CD4-positive, alpha-beta T cell treated with Interleukin-2 at 100 ng/mL for 4 hours (primary cell): ENCODE results near the gene GPALPP1.
"Not testable (repeated sequence)": the region's sequence is repeated elsewhere in the genome, so short reads cannot be mapped to it uniquely, and the experiment has no call there.

Experiments
- DNase-seq: peaks from one replicate; pipeline ENCODE4 v3.0.0-alpha.2; 2020; ENCODE audit warnings: low spot score

Gene GPALPP1

GRCh38 chr13:44989071-44989889 is at the start of gene GPALPP1, which contains the start of gene NUFIP1:
Gene GPALPP1 (plus strand): TSS chr13:44989538. CDS start chr13:44989655, 117 bp downstream.
Gene NUFIP1 (minus strand): TSS chr13:44989471. CDS start chr13:44989436, 35 bp downstream.
- DNase-seq: peak; percentile 91

GRCh38 chr13:44943411-44943810 is 45.9 kb upstream of the GPALPP1 start:
- not testable (repeated sequence) for DNase-seq

GRCh38 chr13:44951184-44951583 is 38.2 kb upstream of the GPALPP1 start:
- no peak for DNase-seq

GRCh38 chr13:44952671-44953070 is 36.7 kb upstream of the GPALPP1 start:
- no peak for DNase-seq

GRCh38 chr13:44954224-44954623 is 35.1 kb upstream of the GPALPP1 start:
- DNase-seq: no peak

GRCh38 chr13:44955406-44955805 is 33.9 kb upstream of the GPALPP1 start:
- DNase-seq: no peak

- no peak for DNase-seq
Measured at GRCh38 chr13:44961997-44962396, 27.3 kb upstream of the GPALPP1 start.

GRCh38 chr13:44967704-44968433 is 21.5 kb upstream of the GPALPP1 start:
- DNase-seq: no peak

GRCh38 chr13:44968434-44968815 is 20.9 kb upstream of the GPALPP1 start:
- DNase-seq: no peak

GRCh38 chr13:44969551-44970484 is 19.5 kb upstream of the GPALPP1 start:
- peak; percentile 27 for DNase-seq

- DNase-seq: no peak
Measured at GRCh38 chr13:44971656-44972595, 17.4 kb upstream of the GPALPP1 start.

GRCh38 chr13:44972956-44973581 is 16.3 kb upstream of the GPALPP1 start:
- peak; percentile 28 for DNase-seq

- DNase-seq: no peak
Measured at GRCh38 chr13:44974056-44974793, 15.1 kb upstream of the GPALPP1 start.

GRCh38 chr13:44976196-44976595 is 13.1 kb upstream of the GPALPP1 start:
- no peak for DNase-seq

- DNase-seq: no peak
Measured at GRCh38 chr13:44976949-44977583, 12.3 kb upstream of the GPALPP1 start.

GRCh38 chr13:44978328-44978727 is 11.0 kb upstream of the GPALPP1 start:
- no peak for DNase-seq

GRCh38 chr13:44989941-44990340 is 603 bp downstream of the GPALPP1 start:
- DNase-seq: no peak

GRCh38 chr13:45003417-45003816 is 14.1 kb downstream of the GPALPP1 start:
- no peak for DNase-seq

GRCh38 chr13:45004096-45004495 is 14.8 kb downstream of the GPALPP1 start:
- no peak for DNase-seq
